Lung (tissue), 12 donors: ENCODE measurements around the gene ASCC2. TPM values are rescaled to one million over a fixed set of nuclear protein-coding genes. Genes with fewer than 3 reads are reported as not detected.

ENCODE experiments used
- ATAC-seq: fragments of 200-7000 bp; cut with Tn5 transposase; one replicate; pipeline ENCODE4 v1.9.1; 2020; ENCODE audit warnings: moderate number of reproducible peaks; ENCODE audit not compliant: insufficient read depth, low FRiP score
- DNase-seq, 3 donors: peaks; one replicate each; pipeline ENCODE4 v3.0.0-alpha.2; 2013 to 2017
- H3K27ac ChIP-seq, 2 donors: one replicate each; pipeline ENCODE4 v1.5.1; 2013; ENCODE audit warnings: mild to moderate bottlenecking in 2 of 2, moderate library complexity in 2 of 2, control low read depth in 1 of 2, inconsistent platforms in 1 of 2, low read depth in 1 of 2, low read length in 1 of 2
- H3K27me3 ChIP-seq, 3 donors: one replicate each; pipeline ENCODE4 v1.5.1; 2013; ENCODE audit warnings: low read length in 2 of 3; ENCODE audit not compliant: control insufficient read depth in 3 of 3, insufficient read depth in 3 of 3
- H3K36me3 ChIP-seq, 4 donors: one replicate each; pipeline ENCODE4 v1.5.1; 2013; ENCODE audit warnings: low read length in 4 of 4, mild to moderate bottlenecking in 1 of 4, moderate library complexity in 1 of 4; ENCODE audit not compliant: control insufficient read depth in 4 of 4, insufficient read depth in 4 of 4
- H3K4me1 ChIP-seq, 5 donors: one replicate each; pipeline ENCODE4 v1.5.1; 2013; ENCODE audit warnings: low read length in 5 of 5, mild to moderate bottlenecking in 2 of 5, moderate library complexity in 1 of 5; ENCODE audit not compliant: control insufficient read depth in 5 of 5, insufficient read depth in 5 of 5
- H3K4me3 ChIP-seq: one replicate; pipeline ENCODE4 v1.5.1; 2013; ENCODE audit warnings: mild to moderate bottlenecking, control low read depth, moderate library complexity
- H3K9ac ChIP-seq, 2 donors: one replicate each; pipeline ENCODE4 v1.5.1; 2013; ENCODE audit warnings: low read length in 2 of 2, control low read depth in 1 of 2; ENCODE audit not compliant: insufficient read depth in 1 of 2
- H3K9me3 ChIP-seq, 4 donors: one replicate each; pipeline ENCODE4 v1.5.1; 2013; ENCODE audit warnings: low read length in 3 of 4, mild to moderate bottlenecking in 1 of 4, moderate library complexity in 1 of 4; ENCODE audit not compliant: control insufficient read depth in 4 of 4, insufficient read depth in 3 of 4
- CTCF ChIP-seq: IDR thresholded peaks from 2 replicates; pipeline ENCODE4 v1.5.1; 2012; ENCODE audit warnings: mild to moderate bottlenecking; ENCODE audit errors: control extremely low read depth, extremely low read depth
- WGBS, 2 donors: extraction: QIAGEN DNeasy Blood & Tissue Kit; methylation state at CpG; one replicate each; pipeline ENCODE4 v1.1.7; 2013; 5-methylcytosine and 5-hydroxymethylcytosine counted together
- polyA plus RNA-seq, 2 donors: library from polyadenylated mRNA; stranded (reverse); fragments of 200-250 nt; gene quantifications; one replicate each; pipeline ENCODE4 v1.2.1, GENCODE V29; 2013
- total RNA-seq, 2 donors: library from RNA; depleted of rRNA in 1 of 2; stranded (reverse); fragments of >200 nt in 1 of 2; gene quantifications; one replicate each; pipeline ENCODE4 v1.2.1, GENCODE V29; 2014 to 2021
- donor health status: control.
- donor health status: control.
- donor health status: Bipolar disorder and iron deficiency.
- donor health status: healthy.
- donor health status: DM: yes; HTN: yes; CAD: no.

ASCC2 gene
- total and polyA plus RNA-seq, 4 donors, result 38.6 to 61.6 (median 53.6) TPM

GRCh38 chr22:29787371-29787980, 50.6 kb downstream of the ASCC2 start:
- Histone ChIP-seq H3K9me3 (no peaks in the 10 kb centered on the region), H3K9ac (no peak overlapping the region), H3K36me3 (peaks cover 4 to 43% (median 17%) of the 10 kb centered on the region in 4 donors), H3K4me3 (no peak overlapping the region), H3K4me1 (peaks cover 0 to 24% (median 7%) of the 10 kb centered on the region in 5 donors), H3K27ac (no peak overlapping the region), H3K27me3 (no peaks in the 10 kb centered on the region)
- TF ChIP-seq CTCF, result no peak
- DNase-seq (peak in 2 of 3 donors; percentile 22 to 41), ATAC-seq (no peak)
- WGBS, 2 donors, result 66 to 79% methylated on average over 9 of the region's 9 CpGs

GRCh38 chr22:29786031-29786430, 52.0 kb downstream of the ASCC2 start:
- peak in 2 of 3 donors; percentile 41 to 63 for DNase-seq
- H3K4me1 ChIP-seq, result peaks cover 0 to 24% (median 8%) of the 10 kb centered on the region in 5 donors
- TF ChIP-seq CTCF, result no peak

GRCh38 chr22:29784451-29785361, 53.4 kb downstream of the ASCC2 start:
- Histone ChIP-seq H3K27me3 (no peaks in the 10 kb centered on the region), H3K4me1 (peaks cover 0 to 24% (median 8%) of the 10 kb centered on the region in 5 donors), H3K4me3 (no peak overlapping the region), H3K9me3 (no peaks in the 10 kb centered on the region), H3K9ac (peak overlapping the region; percentile 25 to 50), H3K36me3 (peaks cover 0 to 21% (median 6%) of the 10 kb centered on the region in 4 donors), H3K27ac (peak overlapping the region in 1 of 2 donors; percentile 47)
- WGBS, 2 donors, result 44 to 65% methylated on average over 9 of the region's 9 CpGs
- ATAC-seq (peak; percentile 31), DNase-seq (peak; percentile 47 to 81 (median 72))
- no peak for TF ChIP-seq CTCF

More at GRCh38 chr22:29786031-29786430, 52.0 kb downstream of the ASCC2 start:
- Histone ChIP-seq H3K36me3 (peaks cover 4 to 31% (median 12%) of the 10 kb centered on the region in 4 donors), H3K27me3 (no peaks in the 10 kb centered on the region), H3K9ac (no peak overlapping the region), H3K4me3 (no peak overlapping the region), H3K27ac (no peak overlapping the region), H3K9me3 (no peaks in the 10 kb centered on the region)
- no peak for ATAC-seq
- WGBS, 2 donors, result 62 to 72% methylated on average over 5 of the region's 5 CpGs
